K562 (cell line): ENCODE data around the gene HLA-DMB.

Source experiments
- CC2D1A ChIP-seq: fragments of 450-650 bp; IDR thresholded peaks from 2 replicates; pipeline ENCODE4 v1.6.1; 2017; ENCODE audit warnings: mild to moderate bottlenecking
- CXXC5 ChIP-seq: fragments of 250-450 bp; sonication (Bioruptor Pico); IDR thresholded peaks from 2 replicates; pipeline ENCODE4 v1.8.0; 2022; ENCODE audit warnings: inconsistent platforms, mild to moderate bottlenecking, moderate library complexity
- GTF2F1 ChIP-seq: IDR thresholded peaks from 2 replicates; pipeline ENCODE4 v1.6.1; 2011; ENCODE audit warnings: low read depth, low read length, improper control_type of control experiment
- HDAC2 ChIP-seq: fragments of 450-650 bp; IDR thresholded peaks from 2 replicates; pipeline ENCODE4 v1.6.1; 2016; ENCODE audit warnings: mild to moderate bottlenecking
- MAZ ChIP-seq, 2 experiments: fragments of 450-650 bp in 1 of 2; sonication (generic) in 1 of 2; formaldehyde crosslinking; IDR thresholded peaks in 1 of 2; conservative IDR thresholded peaks in 1 of 2; 2 replicates each; pipeline versions ENCODE4 v1.4.0 to v1.5.0; 2020; ENCODE audit warnings: mild to moderate bottlenecking in 1 of 2, missing genetic modification reagents in 1 of 2
- RBM14 ChIP-seq: fragments of 200-400 bp; formaldehyde crosslinking; IDR thresholded peaks from 2 replicates; pipeline ENCODE4 v1.6.1; 2018; ENCODE audit warnings: low read depth, mild to moderate bottlenecking, low read length, moderate library complexity, borderline replicate concordance; ENCODE audit not compliant: insufficient read depth
- SETDB1 ChIP-seq: IDR thresholded peaks from one replicate; pipeline ENCODE4 v1.6.1; 2012; ENCODE audit warnings: low read length, control low read depth, inconsistent platforms
- TAF15 ChIP-seq: fragments of 200-400 bp; formaldehyde crosslinking; IDR thresholded peaks from 2 replicates; pipeline ENCODE4 v1.6.1; 2017; ENCODE audit warnings: mild to moderate bottlenecking, low read depth, low read length, moderate library complexity
- TCF7L2 ChIP-seq: fragments of 150-350 bp; IDR thresholded peaks from 2 replicates; pipeline ENCODE4 v1.6.1; 2016; ENCODE audit warnings: low read depth, mild to moderate bottlenecking, low read length, moderate library complexity
- TF ChIP-seq, protein P1 (sequence below), 2 experiments: fragments of 450-650 bp; formaldehyde crosslinking in 1 of 2; IDR thresholded peaks; 2 replicates each; pipeline versions ENCODE4 v1.4.0 to v1.6.1; 2014 to 2020; ENCODE audit warnings: mild to moderate bottlenecking in 2 of 2, borderline replicate concordance in 1 of 2, low read depth in 1 of 2
- TF ChIP-seq, protein P2 (sequence below): sonication (generic); formaldehyde crosslinking; IDR thresholded peaks from 2 replicates; pipeline ENCODE4 v1.8.1; 2022; ENCODE audit warnings: missing genetic modification reagents
- TF ChIP-seq, protein P3 (sequence below): fragments of 250-450 bp; sonication (Bioruptor Pico); IDR thresholded peaks from 2 replicates; pipeline ENCODE4 v1.5.0; 2020; ENCODE audit warnings: mild to moderate bottlenecking, borderline replicate concordance

DNA sequence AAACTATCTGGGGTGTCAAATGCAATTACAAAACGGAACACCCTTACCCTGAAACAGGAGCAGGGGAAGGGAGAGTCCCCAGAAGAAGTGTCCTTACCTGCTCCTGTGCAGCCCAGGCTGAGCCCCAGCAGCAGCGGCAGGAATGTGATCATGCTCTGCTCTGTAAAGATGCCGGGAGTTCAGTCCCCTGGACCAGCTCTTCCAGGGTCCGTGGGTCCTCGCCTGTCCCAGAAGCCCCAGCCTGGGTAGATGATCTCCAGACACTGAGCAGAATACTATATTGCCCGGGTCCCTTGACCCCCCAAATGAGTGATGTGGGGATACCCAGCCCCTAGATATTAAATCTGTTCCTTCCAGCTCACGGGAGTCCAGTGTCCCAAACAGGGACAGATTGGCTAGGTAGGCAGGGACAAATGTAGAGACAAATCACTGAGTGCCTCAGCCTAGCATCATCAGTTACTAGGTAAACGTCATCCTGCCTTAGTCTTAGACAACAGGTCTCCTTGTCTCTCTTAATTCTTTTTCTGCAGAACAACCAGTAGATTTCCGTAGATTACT, at the start of gene HLA-DMB:
- TF ChIP-seq CXXC5 (CRISPR knock-in tag) (no peak), GTF2F1 (no peak), CC2D1A (no peak), MAZ (CRISPR knock-in tag; conservative IDR thresholded peaks at IDR 0.05 in 1 of 2, IDR thresholded peaks at IDR 0.05 in 1 of 2) (no peak), RBM14 (no peak), SETDB1 (no peak), TCF7L2 (no peak), HDAC2 (no peak), TAF15 (no peak)
- TF ChIP-seq, protein P1, sequence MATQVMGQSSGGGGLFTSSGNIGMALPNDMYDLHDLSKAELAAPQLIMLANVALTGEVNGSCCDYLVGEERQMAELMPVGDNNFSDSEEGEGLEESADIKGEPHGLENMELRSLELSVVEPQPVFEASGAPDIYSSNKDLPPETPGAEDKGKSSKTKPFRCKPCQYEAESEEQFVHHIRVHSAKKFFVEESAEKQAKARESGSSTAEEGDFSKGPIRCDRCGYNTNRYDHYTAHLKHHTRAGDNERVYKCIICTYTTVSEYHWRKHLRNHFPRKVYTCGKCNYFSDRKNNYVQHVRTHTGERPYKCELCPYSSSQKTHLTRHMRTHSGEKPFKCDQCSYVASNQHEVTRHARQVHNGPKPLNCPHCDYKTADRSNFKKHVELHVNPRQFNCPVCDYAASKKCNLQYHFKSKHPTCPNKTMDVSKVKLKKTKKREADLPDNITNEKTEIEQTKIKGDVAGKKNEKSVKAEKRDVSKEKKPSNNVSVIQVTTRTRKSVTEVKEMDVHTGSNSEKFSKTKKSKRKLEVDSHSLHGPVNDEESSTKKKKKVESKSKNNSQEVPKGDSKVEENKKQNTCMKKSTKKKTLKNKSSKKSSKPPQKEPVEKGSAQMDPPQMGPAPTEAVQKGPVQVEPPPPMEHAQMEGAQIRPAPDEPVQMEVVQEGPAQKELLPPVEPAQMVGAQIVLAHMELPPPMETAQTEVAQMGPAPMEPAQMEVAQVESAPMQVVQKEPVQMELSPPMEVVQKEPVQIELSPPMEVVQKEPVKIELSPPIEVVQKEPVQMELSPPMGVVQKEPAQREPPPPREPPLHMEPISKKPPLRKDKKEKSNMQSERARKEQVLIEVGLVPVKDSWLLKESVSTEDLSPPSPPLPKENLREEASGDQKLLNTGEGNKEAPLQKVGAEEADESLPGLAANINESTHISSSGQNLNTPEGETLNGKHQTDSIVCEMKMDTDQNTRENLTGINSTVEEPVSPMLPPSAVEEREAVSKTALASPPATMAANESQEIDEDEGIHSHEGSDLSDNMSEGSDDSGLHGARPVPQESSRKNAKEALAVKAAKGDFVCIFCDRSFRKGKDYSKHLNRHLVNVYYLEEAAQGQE (IDR thresholded peaks at IDR 0.05; ENCODE audit: borderline replicate concordance) = no peak
- TF ChIP-seq, protein P1 (CRISPR knock-in tag; IDR thresholded peaks at IDR 0.05; ENCODE audit: low read depth) = no peak
- TF ChIP-seq, protein P2, sequence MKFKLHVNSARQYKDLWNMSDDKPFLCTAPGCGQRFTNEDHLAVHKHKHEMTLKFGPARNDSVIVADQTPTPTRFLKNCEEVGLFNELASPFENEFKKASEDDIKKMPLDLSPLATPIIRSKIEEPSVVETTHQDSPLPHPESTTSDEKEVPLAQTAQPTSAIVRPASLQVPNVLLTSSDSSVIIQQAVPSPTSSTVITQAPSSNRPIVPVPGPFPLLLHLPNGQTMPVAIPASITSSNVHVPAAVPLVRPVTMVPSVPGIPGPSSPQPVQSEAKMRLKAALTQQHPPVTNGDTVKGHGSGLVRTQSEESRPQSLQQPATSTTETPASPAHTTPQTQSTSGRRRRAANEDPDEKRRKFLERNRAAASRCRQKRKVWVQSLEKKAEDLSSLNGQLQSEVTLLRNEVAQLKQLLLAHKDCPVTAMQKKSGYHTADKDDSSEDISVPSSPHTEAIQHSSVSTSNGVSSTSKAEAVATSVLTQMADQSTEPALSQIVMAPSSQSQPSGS (CRISPR knock-in tag) = no peak
- TF ChIP-seq, protein P3, sequence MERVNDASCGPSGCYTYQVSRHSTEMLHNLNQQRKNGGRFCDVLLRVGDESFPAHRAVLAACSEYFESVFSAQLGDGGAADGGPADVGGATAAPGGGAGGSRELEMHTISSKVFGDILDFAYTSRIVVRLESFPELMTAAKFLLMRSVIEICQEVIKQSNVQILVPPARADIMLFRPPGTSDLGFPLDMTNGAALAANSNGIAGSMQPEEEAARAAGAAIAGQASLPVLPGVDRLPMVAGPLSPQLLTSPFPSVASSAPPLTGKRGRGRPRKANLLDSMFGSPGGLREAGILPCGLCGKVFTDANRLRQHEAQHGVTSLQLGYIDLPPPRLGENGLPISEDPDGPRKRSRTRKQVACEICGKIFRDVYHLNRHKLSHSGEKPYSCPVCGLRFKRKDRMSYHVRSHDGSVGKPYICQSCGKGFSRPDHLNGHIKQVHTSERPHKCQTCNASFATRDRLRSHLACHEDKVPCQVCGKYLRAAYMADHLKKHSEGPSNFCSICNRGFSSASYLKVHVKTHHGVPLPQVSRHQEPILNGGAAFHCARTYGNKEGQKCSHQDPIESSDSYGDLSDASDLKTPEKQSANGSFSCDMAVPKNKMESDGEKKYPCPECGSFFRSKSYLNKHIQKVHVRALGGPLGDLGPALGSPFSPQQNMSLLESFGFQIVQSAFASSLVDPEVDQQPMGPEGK (CRISPR knock-in tag) = no peak
